Mucosa of rectum (tissue), 2 donors: Measurements from ENCODE around the gene SECTM1.

Experiments used
- H3K27ac ChIP-seq, 2 donors: one replicate each; pipeline ENCODE4 v1.7.0; 2013; ENCODE audit warnings: inconsistent platforms in 2 of 2, low read depth in 2 of 2, low read length in 2 of 2
- H3K27me3 ChIP-seq, 2 donors: one replicate each; pipeline ENCODE4 v1.7.0; 2013; ENCODE audit warnings: low read length in 2 of 2; ENCODE audit not compliant: control insufficient read depth in 2 of 2, insufficient read depth in 2 of 2
- H3K36me3 ChIP-seq, 2 donors: one replicate each; pipeline ENCODE4 v1.7.0; 2013; ENCODE audit warnings: low read length in 2 of 2; ENCODE audit not compliant: control insufficient read depth in 2 of 2, insufficient read depth in 2 of 2
- H3K4me1 ChIP-seq, 2 donors: one replicate each; pipeline ENCODE4 v1.7.0; 2013; ENCODE audit warnings: low read length in 2 of 2, mild to moderate bottlenecking in 1 of 2; ENCODE audit not compliant: control insufficient read depth in 2 of 2, insufficient read depth in 2 of 2
- H3K4me3 ChIP-seq, 2 donors: one replicate each; pipeline ENCODE4 v1.7.0; 2013; ENCODE audit warnings: low read length in 2 of 2
- H3K9ac ChIP-seq, 2 donors: one replicate each; pipeline ENCODE4 v1.7.0; 2013; ENCODE audit warnings: low read length in 2 of 2, low read depth in 1 of 2, mild to moderate bottlenecking in 1 of 2
- H3K9me3 ChIP-seq, 2 donors: one replicate each; pipeline ENCODE4 v1.7.0; 2013; ENCODE audit warnings: low read length in 2 of 2; ENCODE audit not compliant: control insufficient read depth in 2 of 2
- donor health status: healthy.
- donor health status: Normal muscosa, but diverticular disease.

SECTM1 gene

GRCh38 chr17:82314012-82314726 is 19.4 kb downstream of the SECTM1 start:
- Histone ChIP-seq H3K4me3 (no peak overlapping the region), H3K9me3 (no peaks in the 10 kb centered on the region), H3K36me3 (no peaks in the 10 kb centered on the region), H3K9ac (no peak overlapping the region), H3K27me3 (peaks cover 12 to 17% of the 10 kb centered on the region in 2 donors), H3K4me1 (peaks cover 7 to 10% of the 10 kb centered on the region in 2 donors), H3K27ac (no peak overlapping the region)

GRCh38 chr17:82313195-82314011 is 20.2 kb downstream of the SECTM1 start:
- Histone ChIP-seq H3K4me1 (peaks cover 7 to 10% of the 10 kb centered on the region in 2 donors), H3K36me3 (no peaks in the 10 kb centered on the region), H3K9ac (no peak overlapping the region), H3K27me3 (peaks cover 12 to 17% of the 10 kb centered on the region in 2 donors), H3K27ac (no peak overlapping the region), H3K9me3 (no peaks in the 10 kb centered on the region), H3K4me3 (no peak overlapping the region)

GRCh38 chr17:82311971-82312370 is 21.6 kb downstream of the SECTM1 start:
- Histone ChIP-seq H3K27ac (no peak overlapping the region), H3K9me3 (no peaks in the 10 kb centered on the region), H3K36me3 (no peaks in the 10 kb centered on the region), H3K4me1 (peaks cover 7 to 10% of the 10 kb centered on the region in 2 donors), H3K9ac (no peak overlapping the region), H3K27me3 (peaks cover 12 to 17% of the 10 kb centered on the region in 2 donors), H3K4me3 (no peak overlapping the region)

- no peaks in the 10 kb centered on the region for H3K9me3 ChIP-seq
- H3K4me1 ChIP-seq, result peaks cover 7 to 8% of the 10 kb centered on the region in 2 donors
- H3K9ac ChIP-seq, result no peak overlapping the region
- H3K36me3 ChIP-seq, result no peaks in the 10 kb centered on the region
- H3K27me3 ChIP-seq, result peaks cover 10% of the 10 kb centered on the region in 2 donors
- H3K4me3 ChIP-seq, result no peak overlapping the region
- no peak overlapping the region for H3K27ac ChIP-seq
Observed at GRCh38 chr17:82310877-82311276, 22.7 kb downstream of the SECTM1 start.

GRCh38 chr17:82309656-82310570 is 23.7 kb downstream of the SECTM1 start:
- Histone ChIP-seq H3K4me3 (no peak overlapping the region), H3K4me1 (peaks cover 7 to 8% of the 10 kb centered on the region in 2 donors), H3K9ac (no peak overlapping the region), H3K9me3 (no peaks in the 10 kb centered on the region), H3K36me3 (no peaks in the 10 kb centered on the region), H3K27ac (no peak overlapping the region), H3K27me3 (peaks cover 8 to 9% of the 10 kb centered on the region in 2 donors)

DNA sequence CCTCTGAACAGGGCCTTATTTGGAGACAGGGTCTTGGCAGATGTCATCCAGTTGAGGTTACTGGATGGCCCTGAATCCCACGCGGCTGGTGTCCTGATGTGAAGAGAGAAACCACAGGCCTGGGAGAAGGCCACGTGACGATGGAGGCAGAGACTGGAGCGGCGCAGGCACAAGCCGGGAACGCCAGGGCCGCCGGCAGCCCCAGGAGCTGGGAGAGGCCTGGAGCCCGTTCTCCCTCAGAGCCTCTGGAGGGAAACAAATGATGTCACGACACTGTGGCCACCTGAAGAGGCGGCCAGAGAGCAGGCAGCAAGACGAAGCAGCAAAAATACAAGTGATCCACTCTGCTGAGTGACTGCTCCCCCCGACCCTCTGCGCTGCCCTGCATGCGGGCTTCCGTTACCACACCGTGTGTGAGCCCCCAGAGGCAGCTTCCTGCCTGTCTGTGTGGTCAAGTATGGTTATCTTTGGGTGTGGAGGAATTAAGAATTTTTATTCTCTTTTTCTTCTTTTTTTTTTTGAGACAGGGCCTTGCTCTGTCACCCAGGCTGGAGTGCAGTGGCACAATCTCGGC is 27.8 kb downstream of the SECTM1 start:
- H3K9ac ChIP-seq, result no peak overlapping the region
- H3K4me1 ChIP-seq, result peaks cover 7 to 15% of the 10 kb centered on the region in 2 donors
- H3K27me3 ChIP-seq, result no peaks in the 10 kb centered on the region
- no peak overlapping the region for H3K27ac ChIP-seq
- H3K36me3 ChIP-seq, result no peaks in the 10 kb centered on the region
- H3K4me3 ChIP-seq, result no peak overlapping the region
- H3K9me3 ChIP-seq, result no peaks in the 10 kb centered on the region

DNA sequence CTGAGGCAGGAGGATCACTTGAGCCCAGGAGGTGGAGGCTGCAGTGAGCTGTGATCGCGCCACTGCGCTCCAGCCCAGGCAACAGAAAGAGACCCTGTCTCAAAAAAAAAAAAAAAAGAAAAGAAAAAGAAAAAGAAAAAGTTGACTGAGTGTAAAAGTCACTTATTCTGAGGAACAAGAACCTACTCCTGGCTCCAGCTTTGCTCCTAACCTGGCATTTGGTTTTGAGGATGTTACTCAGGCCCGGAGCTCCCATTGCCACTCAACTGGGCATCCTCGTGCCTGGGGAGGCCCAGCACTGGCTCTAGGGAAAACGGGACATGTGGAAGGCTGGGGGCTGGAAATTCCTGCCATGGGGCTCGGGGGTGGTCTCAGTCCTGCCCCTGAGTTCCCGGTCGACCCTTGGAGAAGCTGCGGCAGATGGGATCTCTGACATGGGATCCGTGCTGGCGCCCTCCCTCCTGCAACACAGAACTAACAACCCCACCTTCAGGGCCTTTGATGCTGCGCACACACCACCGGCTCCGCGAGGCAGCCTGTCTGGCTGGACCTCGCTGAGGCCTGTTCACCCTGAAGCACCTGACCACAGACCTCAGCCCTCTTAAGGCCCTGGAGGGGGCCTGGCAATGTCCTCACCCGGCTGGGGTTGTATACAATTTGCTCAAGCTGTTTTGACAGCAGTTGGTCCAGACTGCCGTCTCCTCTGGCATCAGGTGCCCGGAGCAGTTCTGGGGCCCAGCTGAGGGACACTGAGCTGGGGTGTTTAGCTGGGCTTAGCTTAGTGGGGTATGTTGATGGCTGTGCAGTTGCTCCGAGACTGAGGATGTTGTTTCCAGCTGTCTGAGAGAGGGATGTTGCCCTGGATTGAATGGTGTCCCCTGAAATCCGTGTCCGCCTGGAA is 28.5 kb downstream of the SECTM1 start:
- Histone ChIP-seq H3K4me3 (no peak overlapping the region), H3K4me1 (peaks cover 4 to 12% of the 10 kb centered on the region in 2 donors), H3K36me3 (no peaks in the 10 kb centered on the region), H3K9me3 (no peaks in the 10 kb centered on the region), H3K27me3 (no peaks in the 10 kb centered on the region), H3K9ac (no peak overlapping the region), H3K27ac (no peak overlapping the region)

DNA sequence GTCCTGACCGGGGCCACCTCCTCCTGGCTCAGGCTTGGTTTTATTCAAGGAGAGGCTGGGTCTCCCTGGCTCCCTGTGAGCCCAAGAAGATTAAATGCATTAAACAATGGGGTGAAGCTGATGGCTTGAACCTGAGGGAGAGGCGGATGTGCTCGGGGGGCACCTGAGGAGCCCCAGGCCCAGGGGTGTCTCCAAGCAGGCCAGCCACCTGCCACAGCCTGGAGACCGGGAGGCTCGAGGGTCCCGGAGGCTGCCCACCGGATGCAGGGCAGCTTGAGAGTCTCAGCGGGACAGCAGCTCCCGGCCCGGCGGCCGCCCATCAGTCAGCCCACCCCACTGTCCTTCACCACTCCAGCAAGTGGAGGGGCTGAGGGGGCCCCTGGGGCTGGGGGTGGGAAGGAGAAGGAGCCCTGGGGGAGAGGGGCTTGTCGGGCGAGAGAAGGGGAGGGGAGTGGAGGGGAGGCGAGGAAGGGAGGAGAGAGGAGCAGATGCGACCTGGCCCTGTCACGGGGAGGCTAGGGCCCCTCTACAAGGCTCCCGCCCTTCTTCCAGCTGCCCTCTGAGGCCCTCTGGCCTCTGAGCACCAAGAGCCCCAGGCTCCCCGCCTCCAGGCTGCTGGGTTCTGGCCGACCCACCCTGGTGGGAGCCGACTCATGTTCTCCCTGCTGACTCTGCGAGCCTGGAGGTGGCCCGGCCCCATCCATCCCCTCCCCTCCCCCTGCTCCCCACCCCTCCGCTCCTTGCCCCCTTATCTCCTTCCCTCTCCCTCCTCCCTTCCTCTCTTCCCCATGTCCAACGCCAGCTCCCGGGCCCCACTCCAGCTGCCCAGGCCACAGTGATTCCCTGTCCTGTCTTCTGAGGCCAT is 29.4 kb downstream of the SECTM1 start:
- Histone ChIP-seq H3K27me3 (no peaks in the 10 kb centered on the region), H3K4me3 (no peak overlapping the region), H3K9ac (no peak overlapping the region), H3K27ac (no peak overlapping the region), H3K9me3 (no peaks in the 10 kb centered on the region), H3K36me3 (no peaks in the 10 kb centered on the region), H3K4me1 (peaks cover 0 to 6% of the 10 kb centered on the region in 2 donors)
